SK-N-MC (cell line): ENCODE results near the gene ZBTB20.

Experiments used
- EZH2 ChIP-seq: fragments of 200-600 bp; sonication (generic); IDR thresholded peaks from one replicate; pipeline ENCODE4 v1.6.1; 2017; ENCODE audit warnings: antibody characterized with exemption
- FOXP2 ChIP-seq: optimal IDR thresholded peaks from 2 replicates; pipeline ENCODE3; 2011; ENCODE audit warnings: mild to moderate bottlenecking, moderate library complexity; ENCODE audit not compliant: insufficient read depth; ENCODE audit errors: extremely low read length, control extremely low read depth
- POLR2AphosphoS5 ChIP-seq: IDR thresholded peaks from 2 replicates; pipeline ENCODE4 v1.6.1; 2012; ENCODE audit warnings: mild to moderate bottlenecking, low read depth, low read length, borderline replicate concordance

- TF ChIP-seq POLR2AphosphoS5 (no peak), EZH2 (no peak), FOXP2 (no peak)
Observed at GRCh38 chr3:114892880-114893279, 254.2 kb downstream of the ZBTB20 start.
